GM10266 (cell line): ENCODE data around the gene PPM1A.
A peak's percentile ranks its signal among the peaks of the same experiment; 100 is the strongest.

ENCODE experiments used
- DNase-seq: peaks from one replicate; pipeline ENCODE4 v3.0.0; 2012; ENCODE audit errors: extremely low spot score
- CTCF ChIP-seq: IDR thresholded peaks from 2 replicates; pipeline ENCODE4 v1.5.1; 2012; ENCODE audit warnings: mild to moderate bottlenecking, low read depth; ENCODE audit not compliant: control insufficient read depth, insufficient read depth; ENCODE audit errors: missing control alignments

Gene PPM1A

GRCh38 chr14:60248697-60249318, at the start of gene PPM1A:
Gene PPM1A, plus strand, starts transcription at chr14:60249221. Its CDS starts 33,483 bp downstream, at chr14:60282704.
- TF ChIP-seq CTCF, result no peak
- peak; percentile 97 for DNase-seq

- no peak for TF ChIP-seq CTCF
- no peak for DNase-seq
Observed at GRCh38 chr14:60199321-60199720, 49.7 kb upstream of the PPM1A start.

GRCh38 chr14:60204104-60204842, 44.7 kb upstream of the PPM1A start:
- DNase-seq, result peak; percentile 21
- no peak for TF ChIP-seq CTCF

- no peak for TF ChIP-seq CTCF
- DNase-seq, result no peak
Observed at GRCh38 chr14:60204843-60205774, 43.9 kb upstream of the PPM1A start.

GRCh38 chr14:60206249-60206670, 42.8 kb upstream of the PPM1A start:
- DNase-seq, result no peak
- TF ChIP-seq CTCF, result no peak

GRCh38 chr14:60206837-60207533, 42.0 kb upstream of the PPM1A start:
- DNase-seq, result no peak
- no peak for TF ChIP-seq CTCF
